ENCODE data around the gene KCTD14. TPM values are rescaled to one million over a fixed set of nuclear protein-coding genes. Genes with fewer than 3 reads are reported as not detected.

The KCTD14 gene
- total and polyA plus RNA-seq, 9 donors, result 0.24 to 5.2 (median 1.5) TPM

DNA sequence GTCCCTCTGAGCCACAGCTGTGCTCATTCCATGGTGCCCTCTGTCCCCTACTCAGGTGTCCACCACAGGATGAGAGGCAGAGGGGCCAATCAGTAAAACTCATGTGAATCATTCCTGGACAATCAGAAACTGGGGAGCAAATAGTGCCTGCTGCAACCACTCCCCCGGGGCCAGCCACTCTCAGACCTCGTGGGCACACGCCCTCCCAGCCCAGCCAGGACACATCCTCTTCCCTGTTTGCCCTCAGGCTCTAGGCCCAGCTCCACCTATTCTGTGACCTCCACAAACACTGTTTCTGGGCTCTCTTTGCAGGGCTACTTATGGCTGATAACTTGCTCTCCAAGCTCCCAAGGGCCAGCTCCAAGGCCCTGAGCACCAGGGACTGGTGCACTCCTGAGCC lies 14.0 kb upstream of the KCTD14 start:
- Histone ChIP-seq H3K27ac (no peak overlapping the region), H3K36me3 (no peaks in the 10 kb centered on the region), H3K4me1 (ENCODE audit: insufficient read depth) (peaks cover 6% of the 10 kb centered on the region), H3K4me3 (no peak overlapping the region), H3K27me3 (no peaks in the 10 kb centered on the region), H3K9me3 (no peaks in the 10 kb centered on the region)
- WGBS, 3 donors, result 62 to 67% (median 64%) methylated on average over 3 of the region's 3 CpGs
- no peak for DNase-seq
- intact Hi-C loops (cut with DNase I), result no loop called here
- TF ChIP-seq EP300 (IDR thresholded peaks at IDR 0.05) (no peak), POLR2A (IDR thresholded peaks at IDR 0.05) (no peak)

DNA sequence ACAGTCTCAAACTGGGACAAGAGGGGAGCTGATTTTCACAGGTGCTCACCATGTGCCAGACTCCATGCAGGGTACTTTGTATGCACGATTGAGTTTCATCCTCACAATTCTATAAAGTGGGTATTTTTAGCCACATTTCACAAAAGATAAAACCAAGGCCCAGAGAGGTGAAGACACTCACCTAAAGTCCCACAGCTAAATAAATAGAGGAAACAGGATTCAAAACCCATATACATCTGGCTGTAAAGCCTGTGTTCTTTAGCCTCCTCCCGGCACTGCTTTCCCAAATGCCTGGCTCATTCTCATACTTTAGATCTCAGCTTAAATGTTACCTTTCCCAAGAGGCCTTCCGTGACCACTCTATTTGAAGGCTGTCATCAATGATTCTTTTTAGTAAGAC lies 13.2 kb upstream of the KCTD14 start:
- 78 to 91% (median 87%) methylated on average over 3 of the region's 3 CpGs for WGBS, 3 donors
- Histone ChIP-seq H3K27ac (no peak overlapping the region), H3K27me3 (no peaks in the 10 kb centered on the region), H3K4me3 (no peak overlapping the region), H3K9me3 (no peaks in the 10 kb centered on the region), H3K4me1 (ENCODE audit: insufficient read depth) (peaks cover 6% of the 10 kb centered on the region), H3K36me3 (no peaks in the 10 kb centered on the region)
- no peak for DNase-seq
- TF ChIP-seq POLR2A (IDR thresholded peaks at IDR 0.05), result no peak
- TF ChIP-seq, protein P1, sequence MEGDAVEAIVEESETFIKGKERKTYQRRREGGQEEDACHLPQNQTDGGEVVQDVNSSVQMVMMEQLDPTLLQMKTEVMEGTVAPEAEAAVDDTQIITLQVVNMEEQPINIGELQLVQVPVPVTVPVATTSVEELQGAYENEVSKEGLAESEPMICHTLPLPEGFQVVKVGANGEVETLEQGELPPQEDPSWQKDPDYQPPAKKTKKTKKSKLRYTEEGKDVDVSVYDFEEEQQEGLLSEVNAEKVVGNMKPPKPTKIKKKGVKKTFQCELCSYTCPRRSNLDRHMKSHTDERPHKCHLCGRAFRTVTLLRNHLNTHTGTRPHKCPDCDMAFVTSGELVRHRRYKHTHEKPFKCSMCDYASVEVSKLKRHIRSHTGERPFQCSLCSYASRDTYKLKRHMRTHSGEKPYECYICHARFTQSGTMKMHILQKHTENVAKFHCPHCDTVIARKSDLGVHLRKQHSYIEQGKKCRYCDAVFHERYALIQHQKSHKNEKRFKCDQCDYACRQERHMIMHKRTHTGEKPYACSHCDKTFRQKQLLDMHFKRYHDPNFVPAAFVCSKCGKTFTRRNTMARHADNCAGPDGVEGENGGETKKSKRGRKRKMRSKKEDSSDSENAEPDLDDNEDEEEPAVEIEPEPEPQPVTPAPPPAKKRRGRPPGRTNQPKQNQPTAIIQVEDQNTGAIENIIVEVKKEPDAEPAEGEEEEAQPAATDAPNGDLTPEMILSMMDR (IDR thresholded peaks at IDR 0.05), result no peak
- TF ChIP-seq EP300 (IDR thresholded peaks at IDR 0.05), result no peak
- intact Hi-C loops (cut with DNase I), result no loop called here

DNA sequence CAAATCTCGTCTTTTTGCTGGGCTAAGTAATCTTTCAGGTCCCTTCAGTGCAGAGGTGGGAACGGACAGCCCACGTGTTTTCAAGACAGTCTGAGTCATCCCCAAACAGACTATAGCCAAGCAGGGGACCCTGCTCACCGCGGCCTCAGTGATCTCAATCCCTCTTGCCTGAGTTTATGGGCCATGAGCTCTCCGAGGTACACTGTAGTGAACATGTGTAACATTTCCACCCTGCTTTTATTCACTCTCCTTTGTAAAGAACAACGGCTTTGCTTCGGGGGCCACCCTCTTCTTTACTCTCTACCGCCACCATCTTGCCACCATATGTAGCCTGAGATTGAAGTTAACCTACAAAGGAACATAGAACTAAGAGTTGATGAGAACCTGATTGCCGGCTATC lies 11.5 kb upstream of the KCTD14 start:
- TF ChIP-seq, protein P1 (IDR thresholded peaks at IDR 0.05), result no peak
- TF ChIP-seq POLR2A (IDR thresholded peaks at IDR 0.05) (no peak), EP300 (IDR thresholded peaks at IDR 0.05) (no peak)
- Histone ChIP-seq H3K9me3 (no peaks in the 10 kb centered on the region), H3K4me1 (ENCODE audit: insufficient read depth) (peaks cover 4% of the 10 kb centered on the region), H3K4me3 (no peak overlapping the region), H3K27ac (no peak overlapping the region), H3K27me3 (no peaks in the 10 kb centered on the region), H3K36me3 (no peaks in the 10 kb centered on the region)
- 64 to 74% (median 67%) methylated on average over 10 of the region's 10 CpGs for WGBS, 3 donors
- intact Hi-C loops (cut with DNase I), result loop anchor here in 1 of 4 donors (5.0 kb wide), 1 partner anchor 1638 kb away; no protein-coding TSS in a partner anchor
- no peak for DNase-seq

DNA sequence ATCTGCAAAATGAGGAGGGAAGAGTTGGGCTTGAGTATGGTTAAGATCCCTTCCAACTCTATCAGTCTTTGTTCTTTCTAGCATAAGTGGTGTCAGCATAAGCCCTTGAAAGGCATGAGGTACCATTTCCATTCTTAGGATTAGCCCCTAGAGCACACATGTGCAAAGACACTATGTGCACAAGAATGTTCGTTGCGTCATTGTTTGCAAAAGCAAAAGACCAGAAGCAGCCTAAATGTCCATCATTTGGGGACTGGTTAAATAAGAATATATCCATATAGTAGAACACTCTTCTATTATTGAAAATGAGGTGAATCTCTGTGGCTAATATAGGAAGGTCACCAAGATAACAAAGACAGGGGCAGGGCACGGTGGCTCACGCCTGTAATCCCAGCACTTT lies 10.0 kb upstream of the KCTD14 start:
- no peaks in the 10 kb centered on the region for H3K36me3 ChIP-seq
- H3K27me3 ChIP-seq, result no peaks in the 10 kb centered on the region
- peaks cover 4% of the 10 kb centered on the region for H3K4me1 ChIP-seq (ENCODE audit: insufficient read depth)
- no peak overlapping the region for H3K4me3 ChIP-seq
- no peak overlapping the region for H3K27ac ChIP-seq
- intact Hi-C loops (cut with DNase I), result loop anchor here in 1 of 4 donors (5.0 kb wide), 1 partner anchor 1639 kb away; no protein-coding TSS in a partner anchor
- TF ChIP-seq POLR2A (IDR thresholded peaks at IDR 0.05) (no peak), EP300 (IDR thresholded peaks at IDR 0.05) (no peak)
- TF ChIP-seq, protein P1 (IDR thresholded peaks at IDR 0.05), result no peak
- 52 to 88% (median 73%) methylated on average over 4 of the region's 4 CpGs for WGBS, 3 donors
- no peak for DNase-seq
- H3K9me3 ChIP-seq, result no peaks in the 10 kb centered on the region

DNA sequence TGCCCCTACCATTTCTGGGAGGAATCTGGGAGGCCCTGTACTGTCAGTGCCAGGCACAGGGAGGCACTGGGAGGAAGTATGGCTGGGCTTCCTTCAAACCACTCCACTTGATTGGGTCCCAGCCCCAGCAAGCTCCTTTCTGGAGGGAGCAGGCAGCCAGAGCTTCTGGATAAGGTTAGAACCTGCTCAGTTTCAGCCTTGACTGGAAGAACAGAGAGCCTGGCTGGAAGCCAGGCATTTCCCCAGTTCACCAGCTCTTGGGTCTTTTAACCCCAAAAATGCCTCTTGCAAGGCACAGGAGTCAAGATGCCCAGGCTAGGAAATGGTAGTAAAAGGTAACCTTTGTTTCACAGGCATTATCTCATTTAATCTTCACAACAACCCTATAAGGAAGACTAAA lies 9.0 kb upstream of the KCTD14 start:
- Histone ChIP-seq H3K4me3 (no peak overlapping the region), H3K4me1 (ENCODE audit: insufficient read depth) (peaks cover 4% of the 10 kb centered on the region), H3K36me3 (no peaks in the 10 kb centered on the region), H3K27me3 (no peaks in the 10 kb centered on the region), H3K27ac (no peak overlapping the region), H3K9me3 (no peaks in the 10 kb centered on the region)
- intact Hi-C loops (cut with DNase I), result loop anchor here in 1 of 4 donors (5.0 kb wide), 1 partner anchor 1640 kb away; no protein-coding TSS in a partner anchor
- TF ChIP-seq, protein P1 (IDR thresholded peaks at IDR 0.05), result no peak
- no peak for DNase-seq

All from ovary (tissue), 9 donors.